Vagina (tissue), 2 donors: ENCODE results near the gene TANGO2.

ENCODE experiments used
- POLR2A ChIP-seq, 2 donors: fragments of 450-650 bp; IDR thresholded peaks; one replicate each; pipeline ENCODE4 v1.6.1; 2017; ENCODE audit warnings: antibody characterized with exemption in 2 of 2, mild to moderate bottlenecking in 2 of 2, moderate library complexity in 2 of 2
- TF ChIP-seq, protein P1 (sequence below), 3 experiments: fragments of 450-650 bp in 2 of 3; fragments of 200-600 bp in 1 of 3; sonication (generic) in 1 of 3; IDR thresholded peaks; one replicate each; pipeline ENCODE4 v1.5.1; 2017 to 2019; ENCODE audit warnings: antibody characterized with exemption in 3 of 3, mild to moderate bottlenecking in 2 of 3, moderate library complexity in 2 of 3

DNA sequence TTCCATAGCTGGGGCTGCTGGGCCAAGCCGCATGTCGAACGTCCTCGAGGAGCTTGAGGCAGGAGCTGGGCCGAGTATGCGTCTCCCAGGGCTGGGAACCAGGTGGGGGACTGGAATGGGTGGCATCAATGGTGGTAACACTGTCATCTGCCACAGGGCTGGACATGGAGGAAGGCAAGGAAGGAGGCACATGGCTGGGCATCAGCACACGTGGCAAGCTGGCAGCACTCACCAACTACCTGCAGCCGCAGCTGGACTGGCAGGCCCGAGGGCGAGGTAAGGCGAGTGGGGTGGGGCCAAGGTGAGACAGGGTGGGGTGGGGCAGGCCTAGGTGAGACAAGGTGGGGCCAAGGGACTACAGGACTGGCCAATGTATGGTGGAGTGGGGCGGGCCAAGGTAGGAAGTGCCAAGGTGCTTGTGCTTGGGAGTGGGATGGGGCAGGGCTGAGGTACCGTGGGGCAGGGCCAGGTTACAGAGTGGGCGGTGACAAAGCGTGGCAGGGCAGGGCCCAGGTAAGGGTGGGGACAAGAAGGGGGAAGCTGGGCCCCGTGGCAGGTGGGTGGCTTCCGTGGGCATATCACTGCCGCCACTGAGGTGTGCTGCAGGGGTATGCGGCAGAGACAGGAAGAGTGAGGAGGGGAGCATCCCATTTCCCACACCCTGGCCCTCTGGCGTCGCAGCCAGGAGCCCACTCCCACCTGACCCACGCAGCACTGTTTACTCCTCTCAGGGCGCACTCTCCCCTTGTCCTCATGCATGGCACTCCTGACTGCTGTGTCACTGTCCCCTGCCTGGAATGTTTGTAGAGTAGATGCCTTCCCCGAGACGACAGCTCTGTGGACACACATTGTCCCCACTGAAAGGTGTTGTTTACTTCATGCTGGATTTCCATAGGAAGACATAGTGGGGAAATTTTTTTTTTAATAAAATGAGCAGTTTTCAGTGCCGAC is 31.7 kb downstream of the TANGO2 start:
- no peak for TF ChIP-seq POLR2A (IDR thresholded peaks at IDR 0.05)
- TF ChIP-seq, protein P1, sequence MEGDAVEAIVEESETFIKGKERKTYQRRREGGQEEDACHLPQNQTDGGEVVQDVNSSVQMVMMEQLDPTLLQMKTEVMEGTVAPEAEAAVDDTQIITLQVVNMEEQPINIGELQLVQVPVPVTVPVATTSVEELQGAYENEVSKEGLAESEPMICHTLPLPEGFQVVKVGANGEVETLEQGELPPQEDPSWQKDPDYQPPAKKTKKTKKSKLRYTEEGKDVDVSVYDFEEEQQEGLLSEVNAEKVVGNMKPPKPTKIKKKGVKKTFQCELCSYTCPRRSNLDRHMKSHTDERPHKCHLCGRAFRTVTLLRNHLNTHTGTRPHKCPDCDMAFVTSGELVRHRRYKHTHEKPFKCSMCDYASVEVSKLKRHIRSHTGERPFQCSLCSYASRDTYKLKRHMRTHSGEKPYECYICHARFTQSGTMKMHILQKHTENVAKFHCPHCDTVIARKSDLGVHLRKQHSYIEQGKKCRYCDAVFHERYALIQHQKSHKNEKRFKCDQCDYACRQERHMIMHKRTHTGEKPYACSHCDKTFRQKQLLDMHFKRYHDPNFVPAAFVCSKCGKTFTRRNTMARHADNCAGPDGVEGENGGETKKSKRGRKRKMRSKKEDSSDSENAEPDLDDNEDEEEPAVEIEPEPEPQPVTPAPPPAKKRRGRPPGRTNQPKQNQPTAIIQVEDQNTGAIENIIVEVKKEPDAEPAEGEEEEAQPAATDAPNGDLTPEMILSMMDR (IDR thresholded peaks at IDR 0.05), result no peak
